Activated CD8-positive, alpha-beta memory T cell treated with anti-CD3 and anti-CD28 coated beads, Interleukin-2, amount 50 U/mL, for 4 hours (primary cell): Measurements from ENCODE around the gene ABHD8.
"Not testable (repeated sequence)": the region's sequence is repeated elsewhere in the genome, so short reads cannot be mapped to it uniquely, and the experiment has no call there.

Experiments used
- DNase-seq: peaks from one replicate; pipeline ENCODE4 v3.0.0-alpha.2; 2020

ABHD8 gene

DNA sequence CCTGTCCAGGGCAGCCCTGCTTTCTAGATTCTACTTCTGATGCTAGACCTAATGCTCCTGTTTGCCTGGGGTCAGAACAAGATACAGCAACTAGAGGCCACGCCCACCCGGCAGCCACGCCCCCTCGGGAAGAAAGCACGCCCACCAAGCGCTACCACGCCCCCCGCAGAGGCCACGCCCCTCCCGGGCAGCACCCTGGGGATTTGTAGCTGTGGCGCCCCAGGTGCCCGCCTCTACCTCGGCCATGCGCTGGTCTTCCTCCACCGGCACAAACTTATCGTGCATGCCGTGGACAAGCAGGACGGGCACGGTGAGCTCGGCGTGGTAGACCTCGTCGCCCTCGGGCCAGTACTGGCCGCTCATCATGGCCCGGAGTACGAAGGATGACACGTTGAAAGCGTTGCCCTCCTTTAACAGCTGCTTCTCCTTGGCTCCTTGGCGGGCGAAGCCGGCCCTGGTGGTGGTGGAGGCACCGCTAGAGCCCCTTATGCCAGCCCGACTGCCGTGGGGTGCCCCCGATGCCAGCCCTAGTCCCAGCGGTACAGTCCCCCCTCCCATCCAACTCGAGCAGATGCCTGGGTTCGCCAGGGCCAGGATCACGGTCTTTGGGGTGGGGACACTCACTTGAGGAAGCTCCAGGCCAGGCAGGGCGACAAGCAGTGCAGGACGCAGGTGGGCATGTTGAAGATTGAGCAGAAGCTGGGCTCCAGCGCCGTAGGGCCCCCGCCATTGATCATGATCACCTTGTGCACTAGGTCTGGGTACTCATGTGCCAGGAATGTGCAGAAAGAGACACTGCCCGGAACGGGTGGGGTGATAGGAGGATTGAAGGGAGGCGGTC is 9.0 kb downstream of the ABHD8 start:
- peak; percentile 43 for DNase-seq

DNA sequence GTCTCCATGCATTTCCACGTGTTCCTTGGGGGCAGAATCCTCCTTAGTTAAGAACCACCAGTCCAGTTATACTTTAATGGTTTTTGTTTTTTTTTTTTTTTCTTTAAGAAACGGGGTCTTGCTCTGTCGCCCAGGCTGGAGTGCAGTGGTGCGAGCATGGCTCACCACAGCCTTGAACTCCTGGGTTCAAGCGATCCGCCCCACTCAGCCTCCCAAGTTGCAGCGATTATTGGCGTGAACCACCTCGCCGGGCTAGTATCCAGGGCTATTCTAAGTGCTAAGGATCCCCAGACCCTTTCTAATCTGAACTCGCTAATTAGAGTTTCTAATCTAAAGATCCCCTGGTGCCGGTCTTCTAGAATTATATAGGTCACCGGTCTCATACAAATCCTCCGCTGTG is 9.6 kb downstream of the ABHD8 start:
- DNase-seq: no peak

DNA sequence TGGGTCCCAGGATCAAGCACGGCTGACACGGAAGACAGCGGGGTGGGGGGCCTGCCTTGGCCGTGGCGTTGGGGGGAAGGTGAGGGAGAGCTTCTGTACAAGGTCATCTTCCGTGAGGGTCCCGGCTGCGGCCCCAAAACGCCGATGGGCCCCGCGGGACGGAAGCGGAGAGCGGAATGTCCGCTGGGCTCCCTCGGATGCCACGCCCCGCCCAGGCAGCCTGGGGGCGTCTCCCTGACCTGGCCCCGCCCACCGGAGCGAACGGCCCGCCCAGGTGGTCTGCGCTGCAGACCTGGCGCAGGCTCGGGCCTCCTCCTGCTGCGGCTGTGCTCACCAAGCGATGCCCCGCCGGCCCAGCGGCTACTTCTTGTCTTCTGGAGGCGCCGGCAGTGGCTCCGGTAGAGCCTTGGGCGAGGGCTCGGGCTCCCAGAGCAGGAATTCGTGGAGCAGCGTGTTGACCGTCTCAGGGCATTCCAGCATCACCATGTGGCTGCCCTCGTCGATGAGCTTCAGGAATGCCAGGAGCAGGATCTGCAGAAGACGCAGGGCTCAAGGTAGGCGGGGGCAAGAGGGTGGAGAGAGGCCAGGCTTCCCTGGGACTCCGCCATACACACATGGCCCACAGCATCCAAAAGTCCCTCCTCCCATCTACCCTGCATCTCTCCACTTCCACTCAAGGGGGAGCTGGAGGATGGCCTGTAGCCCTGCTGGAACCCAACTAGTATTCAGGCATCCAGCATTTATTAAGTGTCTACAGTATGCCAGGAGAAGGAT is 10.7 kb downstream of the ABHD8 start:
- DNase-seq: peak; percentile 84

DNA sequence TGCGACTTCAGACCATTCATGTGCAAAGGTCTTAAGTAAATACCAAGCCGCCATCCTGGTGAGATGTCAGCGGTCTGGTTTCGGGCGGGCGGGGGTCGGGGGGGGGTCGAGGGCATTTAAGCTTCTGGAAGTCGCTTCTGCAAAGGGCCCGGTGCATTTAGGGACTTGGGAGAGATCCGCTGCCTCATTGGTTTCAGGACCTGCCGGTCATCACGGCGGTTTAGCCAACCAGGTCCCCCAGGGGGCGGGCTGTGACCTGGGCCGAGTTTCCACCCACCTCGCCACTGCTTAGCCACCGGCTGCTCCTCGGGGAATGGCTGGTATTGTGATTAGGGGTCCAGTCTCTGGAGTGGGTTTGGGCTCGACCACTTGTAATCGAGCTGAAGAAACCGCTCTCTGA is 13.7 kb downstream of the ABHD8 start:
- peak; percentile 31 for DNase-seq

DNA sequence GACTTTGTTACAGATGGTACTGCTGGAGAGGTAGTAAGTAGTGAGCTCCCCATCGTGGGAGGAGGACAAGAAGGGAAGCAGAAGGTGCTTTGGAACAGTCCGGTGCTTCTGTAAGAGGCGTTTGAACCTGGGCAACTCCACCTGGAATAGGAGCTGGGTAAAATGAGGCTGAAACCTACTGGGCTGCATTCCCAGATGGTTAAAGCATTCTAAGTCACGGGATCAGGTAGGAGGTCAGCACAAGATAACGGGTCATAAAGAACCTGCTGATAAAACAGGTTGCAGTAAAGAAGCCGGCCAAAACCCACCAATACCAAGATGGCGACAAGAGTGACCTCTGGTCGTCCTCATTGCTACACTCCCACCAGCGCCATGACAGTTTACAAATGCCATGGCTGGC is 16.5 kb downstream of the ABHD8 start:
- no peak for DNase-seq

DNA sequence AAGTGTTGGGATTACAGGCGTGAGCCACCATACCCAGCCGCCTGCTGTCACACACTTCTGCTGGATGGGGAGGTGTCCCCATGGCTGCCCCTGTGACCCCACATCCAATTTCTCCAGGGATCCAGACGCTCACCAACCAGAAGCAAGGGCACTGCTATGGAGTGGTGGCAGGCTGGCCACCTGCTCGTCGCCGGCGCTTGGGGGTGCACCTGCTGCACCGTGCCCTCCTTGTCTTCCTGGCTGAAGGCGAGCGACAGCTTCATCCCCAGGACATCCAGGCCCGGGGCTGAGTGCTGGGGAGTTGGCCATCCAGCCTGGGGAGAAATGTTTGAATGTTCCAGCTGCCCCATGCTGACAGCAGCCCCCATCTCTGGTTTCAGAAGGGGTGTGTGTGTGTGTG is 17.0 kb downstream of the ABHD8 start:
- no peak for DNase-seq

DNA sequence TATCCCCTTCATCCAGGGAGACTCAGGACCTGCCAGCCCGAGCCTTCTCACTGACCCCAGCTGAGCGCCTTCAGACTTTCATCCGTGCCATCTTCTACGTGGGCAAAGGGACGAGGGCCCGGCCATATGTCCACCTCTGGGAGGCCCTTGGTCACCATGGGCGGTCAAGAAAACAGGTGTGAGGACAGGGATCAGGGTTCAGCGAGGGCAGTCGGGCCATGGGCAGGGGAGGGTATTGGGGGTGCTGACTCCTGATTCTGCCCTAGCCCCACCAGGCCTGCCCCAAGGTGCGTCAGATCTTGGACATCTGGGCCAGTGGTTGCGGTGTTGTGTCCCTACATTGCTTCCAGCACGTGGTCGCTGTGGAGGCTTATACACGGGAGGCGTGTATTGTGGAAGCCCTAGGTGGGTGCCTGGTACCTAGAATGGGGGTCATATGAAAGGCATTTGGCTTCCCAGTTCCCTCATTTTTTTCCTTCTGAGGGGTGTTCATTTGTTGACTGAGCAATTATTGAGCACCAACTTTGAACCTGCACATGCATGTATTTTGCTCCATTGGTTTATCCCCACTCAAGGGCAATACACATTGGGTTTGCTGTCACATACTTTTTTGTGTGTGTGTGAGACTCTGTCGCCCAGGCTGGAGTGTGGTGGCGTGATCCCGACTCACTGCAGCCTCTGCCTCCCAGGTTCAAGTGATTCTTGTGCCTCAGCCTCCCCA is 17.6 kb downstream of the ABHD8 start:
- no peak for DNase-seq

DNA sequence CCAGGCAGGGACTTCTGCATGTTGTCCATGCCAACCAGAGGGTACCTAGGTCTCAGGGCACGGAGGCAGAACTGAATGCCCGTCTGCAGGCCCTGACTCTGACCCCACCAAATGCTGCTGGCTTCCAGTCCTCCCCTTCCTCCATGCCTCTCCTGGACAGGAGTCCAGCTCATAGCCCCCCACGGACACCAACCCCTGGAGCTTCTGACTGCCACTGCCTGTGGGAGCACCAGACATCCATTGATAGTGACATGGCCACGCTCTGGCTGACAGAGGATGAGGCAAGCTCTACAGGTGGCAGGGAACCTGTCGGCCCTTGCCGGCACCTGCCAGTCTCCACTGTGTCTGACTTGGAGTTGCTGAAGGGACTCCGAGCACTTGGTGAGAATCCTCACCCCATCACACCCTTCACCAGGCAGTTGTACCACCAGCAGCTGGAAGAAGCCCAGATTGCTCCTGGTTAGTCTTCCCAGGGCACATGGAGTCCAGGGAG is 19.7 kb downstream of the ABHD8 start:
- no peak for DNase-seq

DNA sequence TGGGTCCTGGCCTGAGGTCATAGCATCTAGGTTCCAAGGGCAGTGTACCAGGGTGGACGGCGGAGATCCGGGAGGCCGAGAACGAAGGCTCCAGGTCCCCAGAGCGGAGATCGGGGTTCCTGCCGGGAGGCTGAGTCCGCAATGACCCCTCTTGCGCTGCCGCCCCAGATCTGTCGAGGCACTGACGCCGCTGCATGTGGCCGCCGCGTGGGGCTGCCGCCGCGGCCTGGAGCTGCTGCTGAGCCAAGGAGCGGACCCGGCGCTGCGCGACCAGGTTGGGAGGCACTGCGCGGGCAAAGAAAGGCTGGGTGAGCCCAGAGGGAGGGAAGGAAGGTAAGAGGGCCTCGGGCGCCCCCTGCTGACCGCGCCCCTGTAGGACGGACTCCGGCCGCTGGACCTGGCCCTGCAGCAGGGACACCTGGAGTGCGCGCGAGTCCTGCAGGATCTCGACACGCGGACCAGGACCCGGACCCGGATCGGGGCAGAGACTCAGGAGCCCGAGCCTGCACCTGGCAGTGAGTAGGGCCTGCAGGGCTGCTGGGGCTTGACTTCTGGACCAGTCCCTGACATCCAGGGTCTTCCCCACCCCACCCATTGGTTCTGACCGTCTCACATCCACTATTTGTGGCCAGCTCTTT is 20.6 kb downstream of the ABHD8 start:
- peak; percentile 81 for DNase-seq

DNA sequence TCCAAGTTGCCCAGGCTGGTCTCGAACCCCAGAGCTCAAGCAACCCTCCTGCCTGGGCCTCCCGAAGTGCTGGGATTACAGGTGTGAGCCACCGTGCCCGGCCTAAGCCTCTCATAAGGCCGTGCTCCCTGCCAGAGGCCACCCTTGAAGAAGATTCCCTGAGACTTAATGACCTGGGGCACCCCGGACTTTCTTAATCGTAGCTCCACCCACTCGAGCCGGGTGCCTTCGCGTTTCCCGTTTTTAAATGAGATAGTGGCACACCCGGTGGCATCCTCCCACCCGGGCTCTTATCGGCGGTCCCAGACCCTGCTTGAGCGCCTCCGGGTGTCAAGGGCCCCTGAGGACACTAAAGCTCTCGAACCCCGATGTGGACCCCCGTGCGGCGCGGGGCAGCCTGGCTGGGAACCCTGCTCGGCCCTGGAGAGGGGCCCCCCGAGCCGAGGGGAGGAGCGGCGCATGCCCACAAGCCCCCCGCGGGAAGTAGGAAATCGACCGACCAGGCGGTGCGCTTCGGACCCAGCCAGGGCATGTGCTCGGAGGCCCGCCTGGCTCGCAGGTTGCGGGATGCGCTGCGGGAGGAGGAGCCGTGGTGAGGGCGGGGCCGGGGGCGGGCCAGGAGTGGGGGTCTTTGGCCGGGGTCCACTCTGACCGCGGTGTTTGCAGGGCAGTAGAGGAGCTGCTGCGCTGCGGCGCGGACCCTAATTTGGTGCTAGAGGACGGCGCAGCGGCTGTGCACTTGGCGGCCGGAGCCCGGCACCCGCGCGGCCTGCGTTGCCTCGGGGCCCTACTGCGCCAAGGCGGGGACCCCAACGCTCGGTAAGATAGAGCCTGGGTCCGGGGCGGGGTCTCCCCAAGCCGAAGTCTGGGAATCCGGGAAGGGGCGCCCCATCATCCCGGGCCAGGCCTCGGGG is 21.6 kb downstream of the ABHD8 start, which contains the start of gene ANKLE1:
ANKLE1 (plus strand) TSS at position 511 of the 914 bp plus-strand sequence; CDS start at position 531, 20 bp downstream.
- peak; percentile 34 for DNase-seq

DNA sequence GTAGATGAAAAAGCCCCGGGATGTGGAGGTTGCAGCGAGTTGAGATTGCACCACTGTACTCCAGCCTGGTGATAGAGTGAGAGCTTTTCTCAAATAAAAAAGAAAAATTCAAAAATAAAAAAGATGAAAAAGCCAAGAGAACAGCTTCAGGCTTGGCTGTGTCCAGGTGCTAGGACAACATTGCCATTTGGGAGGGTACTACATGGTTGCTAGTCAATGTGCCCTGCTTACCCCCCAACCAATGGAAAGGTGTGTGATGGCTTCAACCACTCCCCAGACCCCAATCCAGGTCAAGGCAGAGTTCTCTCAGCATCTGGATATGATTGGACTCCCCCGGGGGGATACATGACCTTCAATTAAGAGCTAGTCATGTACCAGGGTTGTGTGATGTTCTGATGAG is 23.8 kb downstream of the ABHD8 start:
- DNase-seq: no peak

DNA sequence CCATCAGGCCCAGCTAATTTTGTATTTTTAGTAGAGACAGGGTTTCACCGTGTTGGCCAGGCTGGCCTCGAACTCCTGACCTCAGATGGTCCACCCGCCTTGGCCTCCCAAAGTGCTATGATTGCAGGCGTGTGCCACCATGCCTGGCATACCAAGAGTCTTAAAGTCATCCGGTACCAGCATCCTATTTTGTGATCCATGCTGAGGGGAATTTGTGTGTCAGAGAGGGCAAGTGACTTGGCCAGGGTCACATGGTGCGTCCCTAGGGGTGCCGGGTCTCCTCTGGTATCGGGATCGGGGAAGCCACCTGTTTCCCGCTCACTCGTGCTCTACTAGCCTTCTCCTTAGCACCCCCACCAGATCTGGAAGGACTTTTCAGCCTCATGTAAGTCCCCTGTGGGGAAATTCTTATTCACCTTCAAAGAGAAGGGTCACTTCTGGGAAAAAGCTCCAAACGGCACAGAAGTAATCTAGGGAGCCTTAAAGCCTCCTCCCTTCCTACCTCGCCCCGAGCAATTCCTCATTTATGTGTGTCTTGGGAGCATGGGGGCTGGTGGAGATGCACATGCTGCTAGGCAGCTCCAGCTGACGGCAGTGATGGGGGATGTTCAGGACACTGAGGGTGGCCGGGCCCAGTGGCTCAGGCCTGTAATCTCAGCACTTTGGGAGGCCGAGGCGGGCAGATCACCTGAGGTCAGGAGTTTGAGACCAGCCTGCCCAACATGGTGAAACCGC is 27.6 kb downstream of the ABHD8 start:
- DNase-seq: no peak

DNA sequence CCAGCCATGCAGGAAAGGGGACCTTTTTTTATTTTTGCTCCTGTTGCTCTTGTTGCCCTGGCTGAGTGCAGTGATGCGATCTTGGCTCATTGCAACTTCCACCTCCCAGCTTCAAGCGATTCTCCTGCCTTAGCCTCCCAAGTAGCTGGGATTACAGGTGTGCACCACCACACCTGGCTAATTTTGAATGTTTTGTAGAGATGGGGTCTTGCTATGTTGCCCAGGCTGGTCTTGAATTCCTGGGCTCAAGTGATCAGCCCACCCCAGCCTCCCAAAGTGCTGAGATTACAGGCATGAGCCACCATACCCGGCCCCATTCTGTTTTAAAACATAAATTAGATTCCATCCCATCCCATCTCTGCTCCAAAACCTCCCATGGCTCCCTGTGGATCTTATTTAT is 28.3 kb downstream of the ABHD8 start:
- not testable (repeated sequence) for DNase-seq

DNA sequence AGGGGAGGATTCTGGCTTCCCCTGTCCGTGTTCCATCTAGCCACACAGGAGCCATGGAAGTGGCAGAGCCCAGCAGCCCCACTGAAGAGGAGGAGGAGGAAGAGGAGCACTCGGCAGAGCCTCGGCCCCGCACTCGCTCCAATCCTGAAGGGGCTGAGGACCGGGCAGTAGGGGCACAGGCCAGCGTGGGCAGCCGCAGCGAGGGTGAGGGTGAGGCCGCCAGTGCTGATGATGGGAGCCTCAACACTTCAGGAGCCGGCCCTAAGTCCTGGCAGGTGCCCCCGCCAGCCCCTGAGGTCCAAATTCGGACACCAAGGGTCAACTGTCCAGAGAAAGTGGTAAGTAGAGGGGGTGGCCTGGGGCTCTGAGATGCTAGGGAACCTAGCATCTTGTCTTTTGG is 34.5 kb downstream of the ABHD8 start:
- no peak for DNase-seq

DNA sequence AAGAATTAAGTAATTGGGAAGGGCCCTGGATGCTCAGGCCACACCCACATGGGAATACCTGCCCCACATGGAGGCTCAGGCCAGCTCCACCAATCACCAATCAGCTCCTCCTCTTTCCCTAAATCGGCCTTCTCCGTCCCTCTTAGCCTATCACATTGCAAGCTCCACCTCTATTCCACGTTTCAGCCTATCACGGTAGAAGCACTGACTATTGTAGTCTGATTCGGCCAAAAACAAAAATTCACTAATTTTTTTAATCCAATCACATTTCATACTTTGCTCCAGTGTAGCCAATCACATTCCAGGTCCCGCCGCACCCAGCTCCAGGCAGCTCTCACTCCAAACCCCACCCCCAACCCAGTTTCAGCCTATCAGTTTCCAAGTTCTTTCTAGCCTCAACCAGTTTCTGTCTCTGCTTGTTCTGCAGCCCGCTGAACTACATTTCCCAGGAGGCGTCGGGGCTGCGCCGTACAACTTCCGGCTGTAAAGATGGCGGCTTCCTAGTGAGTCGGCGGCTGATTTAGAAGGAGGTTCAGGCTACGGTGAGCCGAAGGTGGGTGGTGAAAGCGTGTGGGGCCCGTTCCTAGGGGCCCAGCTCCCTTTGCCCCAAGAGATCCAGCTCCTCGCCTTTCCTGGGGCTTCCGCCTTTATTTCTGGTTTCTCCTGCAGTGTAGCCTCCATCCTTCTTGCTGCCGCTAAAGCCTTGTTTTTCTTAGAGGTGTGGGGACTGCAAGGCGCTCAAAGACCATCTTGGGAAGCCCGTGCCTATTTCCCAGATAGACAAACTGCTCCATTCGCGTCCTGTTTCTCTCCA is 36.0 kb downstream of the ABHD8 start, which contains the start of gene BABAM1:
BABAM1 (plus strand) TSS at position 469 of the 814 bp plus-strand sequence. CDS start 1,364 bp downstream, outside the sequence.
- DNase-seq: peak; percentile 90

DNA sequence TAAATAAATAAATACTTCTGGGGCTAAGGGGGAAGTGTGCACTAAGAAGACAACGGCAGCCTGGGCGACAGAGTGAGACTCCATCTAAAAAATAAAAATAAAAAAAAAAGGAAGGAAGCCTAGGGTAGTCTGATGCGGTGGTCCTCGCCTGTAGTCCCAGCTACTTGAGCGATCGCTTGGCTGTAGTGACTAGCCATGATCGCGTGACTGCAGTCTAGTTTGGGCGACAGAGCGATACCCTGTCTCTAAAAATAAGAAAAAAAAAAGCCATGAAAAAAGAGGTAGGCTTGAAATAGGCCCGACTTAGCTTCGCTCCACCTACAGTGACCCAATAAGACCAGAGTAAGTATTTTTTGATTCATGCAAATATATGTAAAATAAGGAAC is 36.6 kb downstream of the ABHD8 start:
- no peak for DNase-seq

DNA sequence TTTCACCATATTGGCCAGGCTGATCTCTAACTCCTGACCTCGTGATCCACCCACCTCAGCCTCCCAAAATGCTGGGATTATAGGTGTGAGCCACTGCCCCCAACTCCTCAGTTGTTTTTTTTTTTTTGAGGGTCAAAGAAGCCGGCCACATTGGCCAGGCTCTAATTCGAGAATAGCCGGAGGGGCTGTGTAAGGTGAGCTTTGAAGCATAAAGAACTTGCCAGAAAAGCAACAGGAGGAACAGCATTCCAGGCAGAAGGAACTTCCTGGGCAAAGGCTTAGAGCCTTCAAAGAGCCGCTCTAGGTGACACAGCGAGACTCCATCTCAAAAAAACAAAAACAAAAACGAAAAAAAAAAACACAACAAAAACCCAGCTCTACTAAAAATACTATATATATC is 37.2 kb downstream of the ABHD8 start:
- DNase-seq: no peak

DNA sequence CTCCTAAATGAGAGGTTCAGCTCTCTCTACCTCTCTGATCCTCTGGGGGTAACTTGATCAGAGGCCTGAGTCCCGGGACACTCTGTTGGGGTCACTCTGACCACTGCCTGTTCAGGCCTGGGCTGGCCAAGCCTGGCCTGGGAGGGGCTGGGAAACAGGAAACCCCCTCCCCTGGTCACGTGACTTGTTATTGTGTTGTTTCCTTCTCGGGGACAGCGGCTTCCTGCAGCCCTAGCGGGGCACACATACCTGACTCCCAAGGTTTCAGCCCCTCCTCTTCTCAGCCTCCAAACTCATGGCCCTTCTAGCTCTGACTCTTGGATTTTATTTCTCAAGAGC is 38.6 kb downstream of the ABHD8 start, which contains the start of gene USHBP1:
USHBP1 (minus strand) TSS at position 105 of the 339 bp plus-strand sequence. CDS start 446 bp downstream, outside the sequence.
- DNase-seq: no peak

DNA sequence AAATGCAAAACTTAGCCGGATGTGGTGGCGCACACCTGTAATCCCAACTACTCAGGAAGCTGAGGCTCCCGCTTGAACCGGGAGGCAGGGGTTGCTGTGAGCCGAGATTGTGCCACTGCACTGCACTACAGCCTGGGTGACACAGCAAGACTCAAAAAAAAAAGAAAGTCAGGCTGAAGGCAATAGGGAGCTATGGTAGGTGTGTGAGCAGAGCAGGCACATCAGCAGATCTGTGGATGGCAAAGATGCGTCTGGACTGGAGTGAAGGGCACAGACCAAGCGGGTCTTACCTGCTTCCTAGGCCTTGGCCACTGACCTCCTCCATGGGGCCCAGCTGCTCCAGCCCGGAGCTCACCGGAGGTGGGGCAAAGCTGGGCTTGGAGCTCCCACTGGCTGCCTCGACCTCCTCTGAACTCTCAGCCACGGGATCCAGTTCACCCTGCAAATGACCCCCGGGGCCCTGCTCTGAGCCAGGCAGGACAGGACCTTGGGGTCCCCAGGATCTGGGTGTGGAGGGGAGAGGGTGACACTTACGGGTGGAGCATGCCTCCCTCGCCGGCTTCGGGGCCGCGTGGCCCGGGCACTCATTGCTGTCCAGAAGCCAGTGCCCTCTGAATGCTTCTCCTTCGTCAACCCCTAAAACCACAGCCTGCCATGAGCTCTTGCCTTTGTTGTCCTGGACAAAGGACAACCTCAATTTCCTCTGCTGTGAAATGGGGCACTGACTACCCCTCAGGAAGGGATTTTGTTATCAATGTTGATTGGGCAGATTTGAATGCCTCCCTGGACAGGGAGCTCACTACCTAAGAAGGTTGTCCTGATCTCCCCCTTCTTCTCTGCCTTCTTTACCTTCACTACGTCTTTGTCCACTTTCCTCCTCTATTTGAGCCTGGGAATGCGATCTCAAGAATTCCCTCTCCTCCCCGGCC is 39.2 kb downstream of the ABHD8 start:
- DNase-seq: no peak
